KBM-7 (cell line): ENCODE results near the gene CERS4.
"Not testable (repeated sequence)": the region's sequence is repeated elsewhere in the genome, so short reads cannot be mapped to it uniquely, and the experiment has no call there.

Experiments
- DNase-seq: peaks from one replicate; pipeline ENCODE4 v3.0.0-alpha.2; 2015
- in situ Hi-C: fragments of 300-500 bp; cut with MboI; formaldehyde crosslinking; loops from 2 replicates; pipeline ENCODE4 v1.14.3; 2020; ENCODE audit warnings: low sequenced_read_pairs, low pct_unique_long_range_greater_than_20kb, mixed read lengths

The CERS4 gene

DNA sequence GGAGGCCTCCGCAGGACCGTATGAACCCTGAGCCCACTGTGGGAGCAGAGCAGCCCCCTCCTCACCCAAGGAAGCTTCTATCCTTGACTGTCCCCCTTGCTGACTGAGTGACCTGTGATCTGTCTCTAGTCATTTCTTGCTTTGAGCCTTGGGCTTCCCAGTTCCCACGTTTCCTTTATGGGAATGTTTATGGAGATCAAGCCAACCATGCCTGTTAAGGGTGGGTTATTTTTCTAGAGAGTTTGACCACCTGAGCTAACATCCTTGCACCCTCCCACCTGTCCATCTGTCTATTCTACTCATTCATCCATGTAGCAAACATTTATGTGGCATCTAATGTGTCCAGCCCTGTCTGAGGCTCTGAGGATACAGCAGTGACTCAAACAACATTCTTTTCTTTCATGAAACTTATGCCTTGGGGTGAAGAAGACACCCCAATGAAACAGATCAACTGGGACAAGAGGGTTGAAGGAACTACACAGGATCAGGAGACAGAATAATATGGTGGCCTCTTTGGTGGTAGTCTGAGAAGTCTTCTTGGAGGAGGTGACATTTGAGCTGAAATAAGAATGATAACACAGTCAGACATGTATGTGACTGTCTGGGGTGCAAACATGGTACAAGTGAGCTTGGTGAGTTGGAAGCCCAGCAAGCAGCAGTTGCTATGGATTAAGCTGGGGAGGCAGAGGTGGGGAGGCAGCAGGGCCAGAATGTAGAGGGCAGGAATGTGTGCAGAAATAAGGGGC is 30.5 kb downstream of the CERS4 start:
- in situ Hi-C loops: no loop called here
- DNase-seq: no peak

DNA sequence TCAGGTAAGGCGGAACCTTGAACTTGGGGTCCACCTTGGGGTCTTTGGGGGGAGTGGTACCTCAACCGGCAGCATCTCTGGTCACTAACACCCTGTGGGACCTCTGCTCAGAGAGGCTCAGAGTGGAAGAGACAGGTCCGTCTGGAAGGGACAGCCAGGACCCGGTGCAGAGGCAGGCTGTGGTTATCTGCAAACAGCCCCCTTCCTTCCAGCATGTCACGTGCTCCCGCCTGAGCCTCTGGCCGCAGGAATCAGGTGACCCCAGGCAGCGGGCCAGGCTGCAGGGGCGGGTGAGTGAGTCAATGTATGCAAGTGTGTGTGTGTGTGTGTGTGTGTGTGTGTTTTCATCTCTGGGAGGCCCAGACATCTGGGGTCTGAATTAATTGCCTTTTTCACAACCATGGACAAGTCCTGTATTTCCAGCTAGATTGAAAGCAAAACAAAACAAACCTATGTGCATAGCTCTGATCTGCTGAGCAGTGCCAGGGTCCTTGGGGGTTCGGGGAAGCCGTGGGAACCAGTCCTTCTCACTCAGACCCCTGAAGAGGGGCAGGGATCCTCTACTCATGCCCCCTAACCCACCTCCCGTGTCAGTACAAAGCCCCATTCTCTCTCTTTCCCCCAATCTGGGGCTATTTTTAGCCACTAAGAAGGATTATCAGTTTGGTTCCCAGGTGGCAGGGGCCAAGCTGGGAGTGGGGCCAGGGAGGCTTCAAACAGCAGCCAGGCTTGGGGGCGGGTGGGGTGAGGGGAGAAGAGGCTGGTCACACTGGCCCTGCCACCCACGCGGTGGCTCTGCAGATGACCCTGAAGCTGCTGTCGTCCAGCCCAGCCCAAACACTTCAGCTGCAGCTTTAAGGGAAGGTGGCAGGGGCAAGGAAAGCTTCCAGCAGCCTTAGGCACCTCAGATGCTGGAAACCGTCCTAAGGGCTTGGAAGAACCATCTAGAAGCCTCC is 31.4 kb downstream of the CERS4 start:
- peak; percentile 96 for DNase-seq
- in situ Hi-C loops: no loop called here

DNA sequence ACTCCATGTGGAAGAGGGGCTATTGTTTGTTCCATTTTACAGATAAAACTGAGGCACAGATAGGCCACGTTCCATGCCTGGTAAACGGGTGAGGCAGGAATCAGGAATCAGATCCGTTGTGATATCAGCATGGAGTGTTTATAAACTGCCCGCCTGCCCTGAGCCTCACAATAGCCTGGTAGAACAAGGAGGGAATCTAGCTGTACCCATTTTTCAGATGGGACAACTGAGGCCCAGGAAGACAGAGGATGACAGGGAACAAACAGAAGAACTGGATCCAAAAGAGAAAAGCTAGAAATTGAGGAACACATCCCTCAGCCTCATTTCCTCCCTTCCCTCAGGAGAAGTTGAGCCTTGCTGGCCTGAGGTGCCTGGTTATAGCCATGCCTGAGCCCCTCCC is 32.5 kb downstream of the CERS4 start:
- in situ Hi-C loops: no loop called here
- DNase-seq: no peak

- in situ Hi-C loops: no loop called here
- DNase-seq: peak; percentile 63
Observed at GRCh38 chr19:8242211-8242821, 33.1 kb downstream of the CERS4 start.

DNA sequence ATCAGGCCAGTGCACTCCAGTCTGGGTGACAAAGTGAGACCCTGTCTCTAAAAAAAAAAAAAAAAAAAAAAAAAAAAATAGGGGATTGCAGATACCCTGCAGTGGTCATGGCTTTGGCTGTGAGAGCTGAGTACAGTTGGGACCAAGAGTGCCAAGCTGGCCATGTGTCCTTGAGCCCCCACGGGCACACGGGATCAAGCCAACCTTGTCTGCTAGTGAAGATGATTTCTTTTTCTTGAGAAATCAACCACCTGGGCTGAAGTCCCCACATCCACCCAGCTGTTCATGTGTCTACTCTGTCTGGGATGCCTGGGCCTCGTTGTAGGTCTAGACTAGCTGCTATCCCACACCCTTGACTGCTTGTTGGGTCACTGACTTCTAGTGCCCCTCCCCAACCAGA is 34.0 kb downstream of the CERS4 start:
- in situ Hi-C loops: no loop called here
- DNase-seq: no peak

DNA sequence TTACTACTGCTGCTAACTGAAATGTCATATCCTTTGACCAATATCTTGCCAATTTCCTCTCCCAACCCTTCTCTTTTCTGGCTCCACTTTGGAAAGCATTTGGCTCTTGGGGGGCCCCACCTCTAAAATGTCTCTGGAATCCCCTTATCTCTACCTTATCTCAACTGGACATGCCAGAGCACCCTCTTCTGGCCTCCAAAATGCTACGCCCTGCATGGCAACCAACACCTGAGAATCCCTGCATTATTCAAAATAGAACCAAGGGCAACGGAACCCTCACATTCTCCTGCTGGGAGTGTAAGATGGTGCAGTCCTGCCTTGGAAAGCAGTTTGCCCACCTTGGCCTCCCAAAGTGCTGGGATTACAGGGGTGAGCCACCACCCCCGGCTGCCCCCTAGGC is 35.3 kb downstream of the CERS4 start:
- in situ Hi-C loops: no loop called here
- DNase-seq: no peak

- no peak for DNase-seq
- in situ Hi-C loops: no loop called here
Observed at GRCh38 chr19:8245869-8246835, 37.0 kb downstream of the CERS4 start.

GRCh38 chr19:8247129-8247890 is 38.1 kb downstream of the CERS4 start:
- DNase-seq, in situ Hi-C loops: not testable (repeated sequence)

- no peak for DNase-seq
- in situ Hi-C loops: no loop called here
Observed at GRCh38 chr19:8248348-8249328, 39.5 kb downstream of the CERS4 start.

DNA sequence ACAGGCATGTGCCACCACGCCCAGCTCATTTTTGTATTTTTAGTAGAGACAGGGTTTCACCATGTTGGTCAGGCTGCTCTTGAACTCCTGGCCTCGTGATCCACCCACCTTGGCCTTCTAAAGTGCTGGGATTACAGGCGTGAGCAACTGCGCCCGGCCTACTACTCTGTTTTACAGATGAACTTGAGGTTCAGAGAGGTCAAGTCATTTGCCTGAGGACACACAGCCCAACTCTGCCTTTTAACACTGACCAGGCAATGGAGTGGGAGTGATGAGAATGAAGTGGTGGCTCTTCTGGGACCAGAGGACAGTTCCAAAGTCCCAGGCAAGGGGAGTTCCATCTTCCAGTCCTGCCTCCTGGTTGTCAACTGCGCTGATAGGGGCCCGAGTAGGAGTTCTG is 41.4 kb downstream of the CERS4 start:
- in situ Hi-C loops: loop anchor here (25.0 kb wide), 1 partner anchor 88 kb away; no protein-coding TSS in a partner anchor
- no peak for DNase-seq

- in situ Hi-C loops: loop anchor here (25.0 kb wide), 1 partner anchor 89 kb away; no protein-coding TSS in a partner anchor
- DNase-seq: no peak
Observed at GRCh38 chr19:8251025-8251472, 41.9 kb downstream of the CERS4 start.

GRCh38 chr19:8252922-8253589 is 43.9 kb downstream of the CERS4 start:
- in situ Hi-C loops: loop anchor here (25.0 kb wide), 1 partner anchor 91 kb away; no protein-coding TSS in a partner anchor
- peak; percentile 89 for DNase-seq

DNA sequence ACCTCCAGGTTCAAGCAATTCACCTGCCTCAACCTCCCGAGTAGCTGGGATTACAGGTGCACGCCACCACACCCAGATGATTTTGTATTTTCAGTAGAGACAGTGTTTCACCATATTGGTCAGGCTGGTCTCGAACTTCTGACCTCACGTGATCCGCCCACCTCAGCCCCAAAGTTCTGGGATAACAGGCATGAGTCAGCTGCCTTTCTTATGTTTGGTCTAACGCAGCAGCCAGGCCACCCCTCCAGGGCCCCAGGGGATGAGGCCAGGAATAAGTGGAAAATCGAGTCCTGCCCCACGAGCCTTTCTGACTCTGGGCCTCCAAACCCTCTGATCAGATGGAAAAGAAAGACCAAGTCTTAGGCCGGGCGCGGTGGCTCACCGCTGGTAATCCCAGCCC is 44.5 kb downstream of the CERS4 start:
- DNase-seq: no peak
- in situ Hi-C loops: loop anchor here (25.0 kb wide), 1 partner anchor 91 kb away; no protein-coding TSS in a partner anchor

GRCh38 chr19:8254286-8255001 is 45.3 kb downstream of the CERS4 start:
- no peak for DNase-seq
- in situ Hi-C loops: loop anchor here (25.0 kb wide), 1 partner anchor 92 kb away; no protein-coding TSS in a partner anchor

GRCh38 chr19:8255426-8256125 is 46.4 kb downstream of the CERS4 start:
- in situ Hi-C loops: loop anchor here (25.0 kb wide), 1 partner anchor 93 kb away; no protein-coding TSS in a partner anchor

More at GRCh38 chr19:8255426-8256125, 46.4 kb downstream of the CERS4 start:
- DNase-seq: no peak
